Suprapubic skin (tissue), 4 donors: ENCODE results near the gene KRT33A. TPM values are rescaled to one million over a fixed set of nuclear protein-coding genes. Genes with fewer than 3 reads are reported as not detected.
"Not testable (repeated sequence)": the region's sequence is repeated elsewhere in the genome, so short reads cannot be mapped to it uniquely, and the experiment has no call there.

Experiments used
- DNase-seq, 2 donors: peaks; one replicate each; pipeline ENCODE4 v3.0.0-alpha.2; 2019; ENCODE audit warnings: low spot score in 2 of 2
- H3K27ac ChIP-seq: fragments of 200-600 bp; sonication (generic); one replicate; pipeline ENCODE4 v1.5.1; 2019
- H3K27me3 ChIP-seq: fragments of 200-600 bp; sonication (generic); one replicate; pipeline ENCODE4 v1.5.1; 2019
- H3K36me3 ChIP-seq: fragments of 200-600 bp; sonication (generic); one replicate; pipeline ENCODE4 v1.5.1; 2019
- H3K4me1 ChIP-seq: fragments of 200-600 bp; sonication (generic); one replicate; pipeline ENCODE4 v1.5.1; 2019
- H3K4me3 ChIP-seq: fragments of 200-600 bp; sonication (generic); one replicate; pipeline ENCODE4 v1.5.1; 2019; ENCODE audit warnings: mild to moderate bottlenecking
- H3K9me3 ChIP-seq: fragments of 200-600 bp; sonication (generic); one replicate; pipeline ENCODE4 v1.5.1; 2019
- EP300 ChIP-seq: sonication (generic); formaldehyde crosslinking; IDR thresholded peaks from one replicate; pipeline ENCODE4 v1.6.1; 2017; ENCODE audit warnings: antibody characterized with exemption
- POLR2A ChIP-seq, 2 donors: fragments of 450-650 bp; IDR thresholded peaks; one replicate each; pipeline ENCODE4 v1.6.1; 2017; ENCODE audit warnings: antibody characterized with exemption in 2 of 2, mild to moderate bottlenecking in 2 of 2, moderate library complexity in 2 of 2
- POLR2AphosphoS5 ChIP-seq, 3 donors: sonication (generic); formaldehyde crosslinking; IDR thresholded peaks; one replicate each; pipeline ENCODE4 v1.6.1; 2017; ENCODE audit warnings: antibody characterized with exemption in 3 of 3
- WGBS: methylation state at CpG from one replicate; pipeline ENCODE4 v1.1.5; 2018; 5-methylcytosine and 5-hydroxymethylcytosine counted together
- total RNA-seq, 4 donors: library from RNA; depleted of rRNA; stranded (reverse); fragments of >200 nt; gene quantifications; one replicate each; pipeline ENCODE4 v1.1.0, GENCODE V29; 2016
- TF ChIP-seq, protein P1 (sequence below), 2 donors: fragments of 200-600 bp in 1 of 2; fragments of 450-650 bp in 1 of 2; sonication (generic) in 1 of 2; IDR thresholded peaks; one replicate each; pipeline ENCODE4 v1.5.1; 2016 to 2019; ENCODE audit warnings: antibody characterized with exemption in 2 of 2, mild to moderate bottlenecking in 1 of 2, moderate library complexity in 1 of 2

Gene KRT33A
- 100 to 1,000 TPM in 1 of 4 donors, 10 to 100 TPM in 1, 1 to 10 TPM in 2; 1.2 to 144 (median 8.3) TPM for total RNA-seq

- 93% methylated on average over 16 of the region's 16 CpGs for WGBS
- not testable (repeated sequence) for DNase-seq
Observed at GRCh38 chr17:41350381-41350878, at the start of gene KRT33A. TSS of gene KRT33A (minus strand) at chr17:41350828. CDS start at chr17:41350767, 61 bp downstream.

DNA sequence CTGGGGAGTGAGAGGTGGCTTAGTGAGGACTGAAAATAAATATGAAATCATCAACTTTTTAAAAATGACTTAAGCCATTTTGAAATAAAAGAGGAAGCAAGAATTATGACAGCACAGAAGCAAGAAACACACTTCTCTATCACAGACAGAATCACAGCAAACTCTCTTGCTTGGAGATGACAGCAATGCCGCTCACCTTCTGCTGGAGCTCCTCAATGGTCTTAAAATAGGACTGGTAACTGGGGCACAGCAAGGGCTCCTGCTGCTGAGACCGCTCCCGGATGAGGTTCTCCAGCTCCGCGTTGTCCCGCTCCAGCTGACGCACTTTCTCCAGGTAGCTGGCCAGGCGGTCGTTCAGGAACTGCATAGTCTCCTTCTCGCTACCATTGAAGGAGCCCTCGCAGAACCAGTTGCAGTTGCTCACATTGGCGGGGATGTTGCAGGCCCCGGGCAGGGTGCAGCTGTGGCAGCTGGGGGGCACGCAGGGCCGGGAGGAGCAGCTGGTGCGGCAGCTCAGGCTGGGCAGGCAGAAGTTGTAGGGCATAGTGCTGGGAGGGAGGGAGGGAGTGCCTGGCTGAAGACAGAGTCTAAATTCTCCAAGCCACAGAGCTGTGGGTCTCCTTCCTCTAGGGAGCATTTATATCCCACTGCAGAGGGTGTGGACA, 46.5 kb upstream of the KRT33A start, which contains the start of gene KRT31:
KRT31 (minus strand) TSS at position 613 of the 665 bp plus-strand sequence; CDS start at position 544, 69 bp downstream.
- H3K4me3 ChIP-seq = peak within 1 kb of the TSS; percentile 14
- no peak for DNase-seq
- peaks cover 7% of the 10 kb centered on the region for H3K4me1 ChIP-seq
- H3K9me3 ChIP-seq = no peaks in the 10 kb centered on the region
- H3K27me3 ChIP-seq = no peaks in the 10 kb centered on the region
- WGBS = 52% methylated on average over 11 of the region's 16 CpGs
- no peaks in the 10 kb centered on the region for H3K36me3 ChIP-seq
- H3K27ac ChIP-seq = peak within 1 kb of the TSS; percentile 59
- no peak for TF ChIP-seq EP300
- no peak for TF ChIP-seq POLR2A (IDR thresholded peaks at IDR 0.05)
- TF ChIP-seq, protein P1, sequence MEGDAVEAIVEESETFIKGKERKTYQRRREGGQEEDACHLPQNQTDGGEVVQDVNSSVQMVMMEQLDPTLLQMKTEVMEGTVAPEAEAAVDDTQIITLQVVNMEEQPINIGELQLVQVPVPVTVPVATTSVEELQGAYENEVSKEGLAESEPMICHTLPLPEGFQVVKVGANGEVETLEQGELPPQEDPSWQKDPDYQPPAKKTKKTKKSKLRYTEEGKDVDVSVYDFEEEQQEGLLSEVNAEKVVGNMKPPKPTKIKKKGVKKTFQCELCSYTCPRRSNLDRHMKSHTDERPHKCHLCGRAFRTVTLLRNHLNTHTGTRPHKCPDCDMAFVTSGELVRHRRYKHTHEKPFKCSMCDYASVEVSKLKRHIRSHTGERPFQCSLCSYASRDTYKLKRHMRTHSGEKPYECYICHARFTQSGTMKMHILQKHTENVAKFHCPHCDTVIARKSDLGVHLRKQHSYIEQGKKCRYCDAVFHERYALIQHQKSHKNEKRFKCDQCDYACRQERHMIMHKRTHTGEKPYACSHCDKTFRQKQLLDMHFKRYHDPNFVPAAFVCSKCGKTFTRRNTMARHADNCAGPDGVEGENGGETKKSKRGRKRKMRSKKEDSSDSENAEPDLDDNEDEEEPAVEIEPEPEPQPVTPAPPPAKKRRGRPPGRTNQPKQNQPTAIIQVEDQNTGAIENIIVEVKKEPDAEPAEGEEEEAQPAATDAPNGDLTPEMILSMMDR (IDR thresholded peaks at IDR 0.05) = no peak
- no peak for TF ChIP-seq POLR2AphosphoS5 (IDR thresholded peaks at IDR 0.05)

More at GRCh38 chr17:41350381-41350878, at the start of gene KRT33A:
- not testable (repeated sequence) for H3K9me3 ChIP-seq, H3K36me3 ChIP-seq, H3K27ac ChIP-seq, H3K4me3 ChIP-seq, H3K27me3 ChIP-seq
- peaks cover 17% of the 10 kb centered on the region for H3K4me1 ChIP-seq

DNA sequence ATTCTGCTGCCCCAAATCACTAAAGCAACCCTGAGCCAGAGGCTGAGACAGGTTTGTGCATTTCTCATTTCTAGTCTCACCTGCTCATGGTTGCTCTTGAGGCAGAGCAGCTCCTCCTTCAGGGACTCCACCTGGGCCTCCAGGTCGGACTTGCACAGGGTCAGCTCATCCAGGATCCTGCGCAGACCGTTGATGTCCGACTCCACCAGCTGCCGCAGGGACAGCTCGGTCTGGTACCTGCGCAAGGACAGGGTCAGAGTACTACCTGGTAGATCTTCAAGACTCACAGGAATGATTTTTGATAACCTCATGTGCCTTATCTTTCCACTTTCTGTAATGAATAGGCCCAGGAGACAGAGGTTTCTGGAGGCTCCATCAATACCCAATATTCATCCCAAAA, 45.7 kb upstream of the KRT33A start:
- Histone ChIP-seq H3K36me3 (no peaks in the 10 kb centered on the region), H3K4me1 (peaks cover 7% of the 10 kb centered on the region), H3K9me3 (no peaks in the 10 kb centered on the region), H3K27me3 (no peaks in the 10 kb centered on the region), H3K27ac (peak overlapping the region; percentile 59), H3K4me3 (peak overlapping the region; percentile 14)
- 76% methylated on average over 7 of the region's 7 CpGs for WGBS
- DNase-seq = no peak
- no peak for TF ChIP-seq POLR2A (IDR thresholded peaks at IDR 0.05)
- no peak for TF ChIP-seq POLR2AphosphoS5 (IDR thresholded peaks at IDR 0.05)
- TF ChIP-seq EP300 = no peak
- TF ChIP-seq, protein P1 (IDR thresholded peaks at IDR 0.05) = no peak

GRCh38 chr17:41395611-41396010, 45.0 kb upstream of the KRT33A start:
- WGBS = 46% methylated on average over 1 of the region's 1 CpG
- TF ChIP-seq EP300 (no peak), POLR2A (IDR thresholded peaks at IDR 0.05) (no peak), POLR2AphosphoS5 (IDR thresholded peaks at IDR 0.05) (no peak)
- TF ChIP-seq, protein P1 (IDR thresholded peaks at IDR 0.05) = no peak
- Histone ChIP-seq H3K9me3 (no peaks in the 10 kb centered on the region), H3K36me3 (no peaks in the 10 kb centered on the region), H3K4me1 (peaks cover 7% of the 10 kb centered on the region), H3K27ac (peak overlapping the region; percentile 54), H3K4me3 (no peak overlapping the region), H3K27me3 (no peaks in the 10 kb centered on the region)
- DNase-seq = no peak

DNA sequence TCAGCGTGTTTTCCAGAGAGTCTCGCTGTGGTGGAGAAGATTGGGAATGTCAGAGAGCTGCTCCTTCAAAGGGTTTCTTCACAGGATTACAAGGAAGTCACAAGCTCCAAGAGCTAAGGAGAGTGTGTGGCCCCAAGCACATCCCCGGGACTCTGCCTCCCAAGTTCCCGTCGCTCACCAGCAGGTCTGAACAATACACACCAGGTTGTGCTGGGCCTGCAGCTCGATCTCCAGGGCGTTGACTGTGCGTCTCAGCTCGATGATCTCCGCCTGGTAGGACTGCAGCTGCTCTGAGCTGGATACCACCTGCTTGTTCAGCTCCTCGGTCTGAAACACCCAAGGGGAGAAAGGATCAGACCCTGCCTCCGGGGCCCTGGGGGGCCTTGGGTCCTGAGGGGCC, 44.4 kb upstream of the KRT33A start:
- not testable (repeated sequence) for H3K27me3 ChIP-seq, DNase-seq, H3K9me3 ChIP-seq, H3K4me1 ChIP-seq, H3K36me3 ChIP-seq, H3K4me3 ChIP-seq
- WGBS = 85% methylated on average over 2 of the region's 12 CpGs
- H3K27ac ChIP-seq = peak overlapping the region; percentile 54

DNA sequence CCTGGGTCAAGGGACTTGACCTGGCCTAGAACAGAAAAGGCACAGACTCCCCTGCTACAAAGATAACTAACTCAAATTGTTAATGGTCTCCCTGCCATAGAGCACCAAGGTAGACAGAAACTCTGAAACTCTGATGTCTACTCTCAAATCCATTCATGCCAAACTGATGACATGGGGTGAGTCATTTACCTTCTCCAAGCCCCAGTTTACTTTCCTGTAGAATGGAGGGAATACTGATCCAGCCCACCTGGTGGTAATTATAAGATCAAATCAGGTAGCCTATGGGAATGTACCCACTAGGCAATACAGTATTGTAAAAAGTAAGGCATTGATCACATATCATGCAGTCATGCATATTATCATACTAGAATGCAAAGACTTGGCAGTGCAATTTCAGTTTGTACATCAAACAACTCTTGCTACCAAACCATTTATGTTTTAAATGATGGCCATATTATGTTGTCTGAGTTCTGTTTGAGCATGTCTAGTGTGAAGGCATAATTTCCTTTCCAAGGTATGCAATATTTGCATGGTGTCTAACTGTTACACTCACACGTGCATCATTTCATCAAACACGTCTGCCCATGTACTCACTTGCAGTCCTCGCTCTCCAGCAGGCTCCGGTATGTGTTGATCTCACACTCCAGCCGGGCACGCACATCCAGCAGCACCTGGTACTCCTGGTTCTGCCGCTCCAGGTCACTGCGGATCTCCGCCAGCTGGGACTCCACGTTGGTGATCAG, 43.8 kb upstream of the KRT33A start:
- H3K4me1 ChIP-seq = peaks cover 7% of the 10 kb centered on the region
- no peaks in the 10 kb centered on the region for H3K36me3 ChIP-seq
- H3K9me3 ChIP-seq = no peaks in the 10 kb centered on the region
- WGBS = 73% methylated on average over 10 of the region's 10 CpGs
- no peak for DNase-seq
- H3K27me3 ChIP-seq = peaks cover 5% of the 10 kb centered on the region
- H3K4me3 ChIP-seq = no peak overlapping the region
- H3K27ac ChIP-seq = peak overlapping the region; percentile 15
- TF ChIP-seq, protein P1 (IDR thresholded peaks at IDR 0.05) = no peak
- TF ChIP-seq POLR2A (IDR thresholded peaks at IDR 0.05) = no peak
- no peak for TF ChIP-seq POLR2AphosphoS5 (IDR thresholded peaks at IDR 0.05)
- no peak for TF ChIP-seq EP300
